NCI-H1417 (cell line): Measurements from ENCODE around the gene PDGFB.
A peak's percentile ranks its signal among the peaks of the same experiment; 100 is the strongest.

Experiments used
- DNase-seq, 3 experiments: peaks; one replicate each; lab custom pipeline; 2025; lab: John Stamatoyannopoulos, UW

The PDGFB gene

DNA sequence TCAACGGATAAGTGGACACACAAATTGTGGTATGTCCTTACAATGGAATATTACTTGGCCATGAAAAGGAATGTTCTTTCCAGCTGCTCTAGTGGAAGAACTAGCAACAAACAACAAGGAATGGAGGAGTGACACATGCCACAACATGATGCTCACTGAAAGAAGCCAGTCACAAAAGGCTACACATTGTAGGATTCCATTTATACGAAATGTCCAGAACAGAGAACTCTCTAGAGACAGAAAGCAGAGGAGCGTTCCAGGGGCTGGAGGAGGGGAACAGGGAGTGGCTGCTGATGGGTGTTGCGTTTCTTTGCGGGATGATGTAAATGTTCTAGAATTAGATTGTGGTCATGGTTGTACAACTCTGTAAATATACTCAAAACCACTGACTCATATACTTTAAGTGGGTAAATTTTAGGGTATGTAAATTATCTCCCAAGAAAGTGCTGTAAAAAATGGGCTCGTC lies 32.4 kb upstream of the PDGFB start:
- no peak for DNase-seq

DNA sequence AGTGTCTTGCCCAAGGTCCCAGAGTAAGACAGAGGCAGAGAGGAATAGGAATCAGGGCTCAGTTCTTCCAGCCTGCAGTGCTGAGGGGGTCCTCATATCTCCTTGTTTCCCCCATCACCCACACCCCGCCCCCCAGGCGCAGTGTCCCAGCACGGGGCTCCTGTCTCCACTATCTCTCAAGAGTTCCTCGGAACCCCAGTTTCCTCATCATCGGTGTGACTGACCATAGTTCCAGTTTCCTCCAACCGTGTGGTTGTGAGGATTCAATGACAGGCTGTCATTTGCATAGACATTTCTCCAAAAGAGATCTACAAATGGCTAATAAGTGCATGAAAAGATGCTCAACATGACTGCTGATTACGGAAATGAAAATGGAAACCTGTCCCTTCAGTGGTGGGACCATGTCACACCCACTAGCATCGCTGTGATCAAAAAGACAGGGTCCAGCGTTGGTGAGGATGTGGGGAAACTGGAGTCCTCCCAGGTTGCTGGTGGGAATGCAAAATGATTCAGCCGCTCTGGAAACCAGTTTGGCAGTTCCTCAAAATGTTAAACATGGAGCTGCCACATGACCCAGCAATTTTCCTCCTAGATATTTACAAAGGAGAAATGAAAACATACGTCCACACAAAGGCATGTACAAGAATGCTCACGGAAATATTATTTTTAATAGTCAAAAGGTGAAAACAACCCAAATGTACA lies 31.8 kb upstream of the PDGFB start:
- no peak for DNase-seq

DNA sequence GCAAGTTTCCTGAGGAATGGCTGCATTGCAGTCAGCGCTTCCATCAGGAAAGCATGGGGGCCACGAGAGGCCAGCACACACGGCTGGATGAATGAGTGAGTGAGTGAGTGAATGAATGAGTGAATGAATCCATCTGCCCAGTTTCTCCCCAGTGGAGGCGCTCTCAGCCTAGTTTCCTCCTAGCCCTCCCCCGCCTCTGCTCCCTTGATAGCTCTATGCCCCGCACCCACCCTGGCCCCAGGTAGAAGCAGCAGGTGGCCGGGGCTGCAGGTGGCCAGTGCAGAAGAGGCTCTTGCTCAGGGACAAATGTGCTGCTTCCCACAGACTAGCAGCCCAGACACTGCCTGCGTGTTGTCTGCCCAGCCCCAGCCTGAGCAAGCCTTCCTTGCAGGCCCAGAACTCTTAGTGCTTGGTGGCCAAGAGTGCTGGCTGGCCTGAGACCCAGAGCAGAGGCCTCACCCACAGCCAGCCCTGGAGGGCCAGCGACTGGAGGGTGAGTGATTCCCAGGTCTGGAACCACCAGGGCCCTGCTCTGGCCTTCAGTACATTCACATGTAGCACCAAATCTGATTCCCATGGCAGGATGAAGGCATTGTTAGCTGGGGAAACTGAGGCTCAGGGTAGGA lies 31.1 kb upstream of the PDGFB start:
- peak in 1 of 3 experiments; percentile 2 for DNase-seq

DNA sequence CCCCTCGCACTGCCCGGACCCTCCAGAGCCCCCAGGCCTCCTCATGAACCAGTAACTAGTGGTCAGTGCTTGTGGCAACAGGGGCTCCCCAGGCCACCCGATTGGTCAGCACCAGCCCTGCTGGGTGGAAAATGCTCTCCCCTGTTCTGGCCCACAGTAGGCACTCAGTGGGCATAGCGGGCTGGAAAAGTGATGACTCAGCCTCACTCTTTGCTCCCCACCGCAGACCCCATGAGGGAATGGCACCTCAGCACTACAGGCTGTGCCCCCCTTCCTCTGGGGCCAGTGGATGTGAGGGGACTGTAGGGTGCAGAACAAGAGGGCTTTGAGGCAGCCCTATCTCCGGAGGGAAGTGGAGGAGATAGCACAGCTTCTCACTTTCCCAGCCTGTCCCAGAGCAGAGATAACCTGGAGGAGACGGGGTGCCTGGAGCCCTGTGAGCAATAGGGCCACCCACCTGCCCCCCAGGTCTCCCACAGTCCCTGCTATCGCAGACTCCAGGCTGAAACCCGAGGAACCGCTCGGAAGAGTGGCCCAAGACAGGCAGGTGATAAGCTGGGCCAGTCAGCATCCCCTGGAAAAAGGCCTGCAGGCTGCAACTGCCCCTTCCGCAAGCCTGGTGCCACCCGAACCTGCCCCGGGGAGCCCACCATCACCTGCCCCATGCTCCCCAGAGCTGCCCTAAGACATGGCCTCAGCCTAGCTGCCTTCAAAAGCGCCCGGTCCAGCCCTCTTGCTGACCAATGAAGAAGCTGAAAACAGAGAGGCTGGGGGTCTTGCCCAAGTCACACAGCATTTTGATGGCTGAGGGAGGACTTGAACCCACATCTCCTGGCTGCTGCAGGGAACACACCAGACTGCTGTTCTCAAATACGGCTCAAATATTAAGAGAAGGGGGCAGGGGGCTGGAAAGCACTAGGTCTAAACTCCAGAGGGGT lies 29.4 kb upstream of the PDGFB start:
- no peak for DNase-seq

DNA sequence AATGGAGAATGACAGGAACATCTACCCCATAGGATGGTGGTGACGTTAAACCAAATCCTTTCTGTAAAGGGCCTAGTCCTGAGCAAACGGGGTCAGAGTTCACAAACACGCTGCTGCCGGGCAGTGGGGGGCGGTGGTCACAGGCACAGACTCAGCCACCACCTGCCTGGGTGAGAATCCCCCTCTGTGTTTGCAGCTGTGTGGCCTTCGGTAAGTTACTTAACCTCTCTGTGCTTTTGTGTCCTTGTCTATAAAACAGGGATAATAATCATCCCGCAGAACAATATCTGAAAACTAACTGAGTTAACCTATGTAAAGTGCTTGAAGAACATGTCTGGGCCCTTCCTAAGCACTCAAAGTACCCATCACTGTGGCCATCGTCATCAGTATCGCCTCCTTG lies 26.0 kb upstream of the PDGFB start:
- no peak for DNase-seq

DNA sequence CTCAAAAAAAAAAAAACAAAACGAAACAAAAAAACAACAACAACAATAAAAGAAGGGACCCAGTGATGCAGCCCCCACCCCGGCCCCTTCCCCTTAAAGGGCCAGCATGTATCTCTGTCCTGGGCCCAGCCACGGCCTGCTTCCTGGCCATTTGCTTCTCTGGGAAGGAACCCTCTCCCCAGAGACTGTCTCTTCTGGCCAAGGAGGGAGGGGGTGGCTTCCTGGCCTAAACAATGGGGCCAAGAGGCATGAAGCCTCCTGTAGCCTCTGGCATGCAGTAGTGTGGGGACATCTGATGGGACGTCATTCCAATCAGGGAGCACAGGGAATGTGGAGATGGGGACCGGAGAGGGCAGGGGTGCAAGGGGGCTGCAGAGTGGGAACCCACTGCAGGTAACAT lies 25.5 kb upstream of the PDGFB start:
- DNase-seq, result no peak

DNA sequence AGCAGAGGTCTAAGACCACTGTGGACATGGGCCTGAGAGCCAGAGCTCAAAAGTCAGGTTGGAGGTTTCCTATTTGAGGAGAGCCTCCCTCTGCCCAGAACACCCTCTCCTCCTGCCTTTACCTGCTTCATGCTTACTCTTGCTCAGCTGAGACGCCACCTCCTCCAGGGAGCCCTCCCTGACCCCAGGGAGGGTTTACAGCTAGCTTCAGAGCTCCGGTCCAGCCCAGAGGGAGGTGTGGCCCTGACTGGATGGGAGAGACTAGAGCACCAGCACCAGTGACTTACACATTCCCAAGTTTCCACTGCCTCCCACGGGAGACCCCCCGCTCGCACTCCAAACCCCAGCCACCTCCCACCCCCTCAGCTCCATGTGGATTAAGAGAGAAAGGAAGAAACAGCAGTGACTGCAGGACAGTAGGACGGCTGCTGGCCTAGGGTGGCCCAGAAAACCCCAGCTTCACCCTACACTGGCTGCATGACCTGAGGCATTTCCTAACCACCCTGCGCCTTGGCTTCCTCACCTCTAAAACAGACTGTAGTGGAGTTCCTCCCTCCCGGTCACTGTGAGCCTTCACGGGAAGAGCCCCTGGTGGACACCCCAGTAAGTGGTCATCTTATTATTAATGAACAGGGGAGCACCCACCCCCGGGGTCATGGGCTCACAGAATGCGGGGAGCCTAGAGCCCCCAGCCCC lies 24.5 kb upstream of the PDGFB start:
- no peak for DNase-seq

DNA sequence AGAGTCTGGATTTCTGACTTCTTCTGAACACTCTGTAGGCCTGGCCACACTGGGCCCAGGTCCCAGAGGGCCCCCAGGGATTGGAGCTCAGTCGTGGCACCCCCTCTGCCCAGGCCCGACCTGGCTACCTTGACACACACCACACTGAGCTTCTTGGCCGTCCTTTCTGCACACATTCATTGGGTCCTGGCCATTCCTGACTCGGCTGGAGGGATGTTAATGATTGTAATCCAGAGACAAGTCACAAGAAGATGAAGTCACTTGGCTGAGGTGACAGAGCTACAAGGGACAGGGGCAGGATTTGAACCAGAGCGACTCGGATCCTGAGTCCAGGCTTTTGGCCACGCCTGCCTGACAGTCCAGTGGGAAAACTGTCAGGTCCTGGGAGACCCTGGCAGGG lies 23.9 kb upstream of the PDGFB start:
- DNase-seq, result no peak

DNA sequence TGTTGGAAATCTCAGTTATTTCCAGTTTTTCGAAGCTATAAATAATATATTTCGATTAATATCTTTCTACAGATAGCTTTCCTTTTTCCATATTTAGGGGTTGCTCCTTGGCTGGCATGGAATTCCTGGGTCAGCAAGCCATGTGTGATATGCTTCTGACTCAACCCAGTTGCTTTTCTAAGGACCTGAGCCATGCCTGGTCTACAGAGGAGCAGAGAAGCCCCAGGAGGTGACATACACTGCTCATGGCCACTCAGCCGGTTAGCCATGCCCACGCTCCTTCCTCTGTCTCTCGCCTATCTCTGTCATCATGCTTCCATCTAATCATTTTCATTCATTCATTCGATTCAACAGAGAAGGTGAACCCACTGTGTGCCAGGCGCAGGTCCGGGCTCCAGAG lies 23.2 kb upstream of the PDGFB start:
- DNase-seq, result no peak

DNA sequence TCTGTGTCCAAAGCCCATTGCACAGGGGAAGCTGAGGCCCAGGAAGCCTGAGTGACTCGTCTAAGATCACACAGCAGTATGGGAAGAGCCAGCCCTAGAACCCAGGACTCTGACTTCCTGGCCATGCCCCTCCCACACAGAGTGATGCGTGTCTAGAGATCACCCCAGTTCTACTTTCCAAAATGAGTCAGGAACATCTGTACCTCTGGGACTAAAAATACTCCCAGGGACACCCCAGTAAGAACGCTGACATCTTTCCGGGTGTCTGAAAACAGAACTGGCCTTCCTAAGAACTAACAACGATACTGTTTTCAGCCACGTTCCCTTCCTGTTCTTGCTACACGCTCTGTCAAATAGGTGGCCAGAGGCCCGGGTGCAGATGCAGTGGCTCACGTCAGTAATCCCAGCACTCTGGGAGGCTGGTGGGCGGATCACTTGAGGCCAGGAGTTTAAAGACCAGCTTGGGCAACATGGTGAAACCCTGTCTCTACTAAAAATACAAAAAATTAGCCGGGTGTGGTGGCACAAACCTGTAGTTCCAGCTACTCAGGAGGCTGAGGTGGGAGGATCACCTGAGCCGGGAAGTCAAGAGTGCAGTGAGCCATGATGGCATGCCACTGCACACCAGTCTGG lies 21.7 kb upstream of the PDGFB start:
- DNase-seq, result no peak

DNA sequence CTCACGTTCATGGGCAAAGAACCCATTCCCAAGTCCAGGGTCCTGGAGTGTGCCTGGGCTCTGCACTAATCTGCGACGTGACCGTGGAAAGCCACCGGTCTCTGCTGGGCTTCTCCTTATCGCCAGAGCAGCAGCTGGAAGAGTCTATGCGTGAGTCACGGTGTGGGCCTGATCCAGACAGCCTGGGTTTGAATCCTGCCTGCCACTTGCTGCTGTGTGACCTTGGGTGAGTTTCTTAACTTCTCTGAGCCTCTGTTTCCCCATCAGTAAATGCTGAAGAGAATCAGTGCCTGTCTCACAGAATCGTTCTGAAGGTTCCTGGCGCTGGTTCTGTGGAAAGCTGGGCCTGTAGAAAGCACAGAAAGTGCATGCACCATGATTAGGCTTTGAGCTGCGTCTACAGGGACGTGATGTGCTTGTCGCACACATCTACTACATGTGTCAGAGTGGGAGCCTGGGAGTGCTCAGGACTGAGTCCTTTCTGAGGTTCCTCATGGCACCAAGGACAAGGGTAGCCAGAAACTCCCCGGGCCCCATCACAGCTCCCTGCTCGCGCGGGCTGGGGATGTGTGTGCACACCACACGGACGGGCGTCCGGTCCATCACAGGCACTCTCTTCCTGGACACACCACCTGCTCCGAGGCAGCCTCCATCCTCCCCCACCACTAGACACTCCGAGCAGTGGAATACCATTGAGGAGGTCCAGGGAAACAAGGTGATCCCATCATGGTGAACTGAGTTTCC lies 20.5 kb upstream of the PDGFB start:
- no peak for DNase-seq

DNA sequence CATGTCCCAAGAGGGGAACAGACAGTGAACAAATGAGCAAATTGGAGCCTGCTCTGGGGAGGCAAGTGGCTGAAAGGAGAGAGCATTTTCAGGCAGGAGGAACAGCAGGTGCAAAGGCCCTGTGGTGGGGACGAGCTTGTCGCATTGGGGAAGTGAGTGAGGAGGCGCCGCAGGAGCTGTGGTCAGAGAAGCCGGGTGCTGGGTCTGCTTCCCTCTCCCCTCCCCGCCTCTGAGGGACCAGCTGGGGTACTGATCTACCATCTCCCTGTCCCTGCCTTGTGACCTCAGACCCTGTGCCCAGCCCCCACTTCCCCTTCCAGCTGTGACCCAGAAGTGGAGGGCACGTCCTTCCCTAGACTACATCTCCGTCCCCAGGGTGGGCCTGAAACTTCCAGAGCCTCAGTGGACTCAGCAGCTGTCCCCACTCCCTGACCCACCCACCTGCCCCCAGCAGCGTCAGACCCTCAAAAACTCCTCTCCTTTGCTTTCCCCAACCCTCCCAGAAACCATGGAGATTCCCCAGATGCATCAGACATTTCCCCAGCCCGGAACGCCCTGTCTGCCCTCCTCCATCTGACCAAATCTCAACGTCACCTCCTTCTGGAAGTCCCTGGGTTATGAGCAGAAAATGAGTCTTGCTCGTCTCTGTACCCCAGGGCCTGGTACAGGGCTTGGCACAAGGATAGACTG lies 19.7 kb upstream of the PDGFB start:
- no peak for DNase-seq

DNA sequence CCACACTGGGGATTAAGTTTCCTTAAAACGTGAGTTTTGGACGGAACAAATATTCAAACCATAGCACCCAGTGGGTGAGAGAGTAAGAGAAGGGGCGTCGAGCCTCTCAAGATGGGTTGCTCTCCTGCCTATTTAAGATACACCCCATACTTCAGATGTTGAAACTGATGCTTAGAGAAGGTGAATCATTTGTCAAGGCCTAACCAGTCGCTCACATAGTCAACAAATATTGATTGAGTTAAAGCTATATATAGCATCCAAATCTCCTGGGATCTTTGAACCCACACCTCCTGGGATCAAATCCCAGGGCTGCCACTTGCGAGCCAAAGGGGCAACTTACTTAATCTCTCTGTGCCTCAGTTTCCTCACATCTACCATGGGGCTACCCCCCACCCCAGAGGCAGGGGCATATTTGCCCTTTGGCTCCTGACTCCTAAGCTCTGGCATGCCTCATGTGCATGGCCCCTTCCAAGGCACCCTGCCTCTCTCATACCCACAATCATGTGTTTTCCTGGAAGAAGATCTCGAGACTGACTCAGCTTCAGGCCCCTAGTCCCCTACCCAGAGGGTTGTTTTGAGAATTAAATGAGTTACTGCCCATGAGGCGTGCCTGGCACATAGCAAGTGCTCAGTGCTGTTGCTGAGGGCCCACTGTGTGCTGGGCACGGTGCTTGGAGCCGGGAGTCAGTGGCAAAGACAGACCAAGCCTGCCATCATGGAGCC lies 19.0 kb upstream of the PDGFB start:
- DNase-seq, result no peak

DNA sequence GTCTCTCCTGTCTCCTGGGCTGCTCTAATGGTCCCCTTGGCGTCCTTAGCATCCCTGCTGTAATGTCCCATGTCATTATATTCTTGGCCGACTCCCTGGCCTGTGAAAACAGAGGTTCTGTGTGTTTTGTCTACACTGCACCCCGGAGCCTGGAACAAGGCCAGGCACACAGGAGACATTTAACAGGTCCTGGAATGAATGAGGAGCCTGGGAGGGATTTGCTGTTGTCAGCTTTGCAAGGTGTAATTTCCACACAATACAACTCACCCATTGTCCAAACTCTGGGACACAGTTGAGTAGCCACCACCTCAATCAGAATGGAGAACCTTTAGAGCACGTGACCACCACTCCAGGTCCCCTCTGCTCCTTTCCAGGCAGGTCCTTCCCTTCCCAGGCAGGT lies 14.9 kb upstream of the PDGFB start:
- DNase-seq, result no peak

DNA sequence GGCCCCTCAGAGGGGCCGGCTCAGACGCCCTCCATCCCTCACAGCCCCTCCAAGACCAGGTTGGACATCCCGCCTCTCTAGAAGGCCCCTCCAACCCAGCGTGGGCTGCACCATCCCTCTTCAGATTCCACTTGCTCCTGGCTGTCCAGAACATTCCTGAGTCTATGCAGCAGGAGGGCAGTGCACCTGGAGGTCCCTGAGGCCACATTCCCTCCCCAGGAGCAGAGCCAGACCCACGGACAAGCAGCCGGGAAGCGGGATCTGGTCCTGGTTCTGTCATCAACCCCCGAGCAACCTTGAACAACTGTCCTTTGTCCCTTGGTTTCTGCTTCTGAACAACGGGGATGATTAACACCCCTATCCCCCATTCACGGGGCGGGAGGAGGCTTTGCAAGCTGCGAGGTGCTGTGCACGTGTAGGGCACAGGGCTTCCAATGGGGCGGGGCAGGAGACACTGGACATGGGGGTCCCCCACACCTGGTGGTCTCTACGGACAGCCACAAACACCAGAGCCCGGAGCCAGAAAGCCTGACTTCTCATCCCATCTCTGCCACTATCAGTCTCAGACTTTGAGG lies 13.2 kb upstream of the PDGFB start:
- DNase-seq, result no peak

DNA sequence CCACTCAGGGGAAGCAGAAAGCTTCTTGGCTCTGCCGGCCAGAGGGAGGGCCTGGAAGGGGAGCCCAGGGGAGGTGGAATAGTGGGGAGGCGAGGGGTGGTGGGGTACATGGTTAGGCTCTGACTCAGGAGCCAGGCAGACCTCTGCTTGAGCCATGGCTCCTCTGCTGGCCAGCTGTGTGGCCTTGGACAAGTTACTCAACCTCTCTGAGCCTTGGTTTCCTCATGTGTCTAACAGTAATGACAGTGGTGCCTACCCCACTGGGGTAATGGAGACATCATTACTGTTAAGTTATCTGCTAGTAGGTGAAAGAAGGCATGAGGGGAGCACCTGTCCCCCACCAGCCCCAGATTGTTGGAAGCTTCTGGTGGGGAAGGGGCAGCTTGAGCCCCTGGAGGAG lies 12.2 kb upstream of the PDGFB start:
- DNase-seq, result no peak

DNA sequence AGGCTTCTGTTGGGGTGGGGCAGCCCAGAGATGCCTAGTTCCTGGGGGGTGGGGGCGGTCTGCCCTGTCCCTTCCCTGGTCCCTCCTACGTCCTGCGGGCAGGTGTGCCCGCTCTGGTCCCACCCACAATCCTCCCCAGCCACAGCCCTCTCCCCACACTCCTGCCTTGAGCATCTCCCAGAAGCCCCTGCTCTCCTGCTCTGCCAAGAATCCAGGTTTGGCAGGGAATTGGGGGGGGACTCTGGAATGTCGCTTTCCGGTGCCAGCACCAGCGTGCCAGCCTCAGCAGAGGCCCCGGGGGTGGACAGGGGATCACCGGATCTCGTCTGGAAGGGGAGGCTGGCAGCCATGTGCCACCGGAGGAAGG lies 11.4 kb upstream of the PDGFB start:
- no peak for DNase-seq

DNA sequence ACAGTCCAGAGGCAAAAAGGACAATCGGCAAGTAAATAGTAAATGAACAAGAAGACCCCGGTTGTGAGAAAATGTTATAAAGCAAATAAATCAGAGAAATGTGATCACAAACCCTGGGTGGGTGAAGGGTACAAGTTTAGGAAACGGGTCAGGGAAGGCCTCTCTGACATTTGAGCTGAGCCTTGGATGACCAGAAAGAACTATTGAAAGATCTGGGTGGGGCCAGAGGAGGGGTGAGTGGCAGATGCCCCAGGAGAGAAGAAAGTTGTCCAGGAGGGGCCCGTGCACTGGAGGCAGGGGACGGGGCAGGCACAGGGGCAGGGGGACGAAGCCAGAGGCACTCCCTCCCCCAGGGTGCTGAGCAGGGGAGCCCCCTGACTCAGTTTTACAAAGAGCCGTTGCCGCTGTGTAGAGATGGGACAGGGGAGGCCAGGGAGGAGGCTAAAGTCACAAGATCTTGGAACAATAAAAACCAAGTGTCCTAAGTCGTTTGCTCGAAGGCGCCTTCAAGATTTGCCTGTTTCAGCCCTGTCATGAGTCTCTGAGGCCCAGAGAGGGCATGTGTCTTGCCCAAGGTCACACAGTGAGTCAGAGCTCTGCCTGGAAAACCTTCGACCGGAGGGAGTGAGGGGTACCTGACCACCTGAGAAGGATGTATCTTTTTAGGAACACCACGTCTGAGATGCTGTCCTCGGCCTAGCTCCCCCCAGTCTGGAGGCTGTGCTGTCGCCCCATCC lies 10.8 kb upstream of the PDGFB start:
- DNase-seq, result no peak

DNA sequence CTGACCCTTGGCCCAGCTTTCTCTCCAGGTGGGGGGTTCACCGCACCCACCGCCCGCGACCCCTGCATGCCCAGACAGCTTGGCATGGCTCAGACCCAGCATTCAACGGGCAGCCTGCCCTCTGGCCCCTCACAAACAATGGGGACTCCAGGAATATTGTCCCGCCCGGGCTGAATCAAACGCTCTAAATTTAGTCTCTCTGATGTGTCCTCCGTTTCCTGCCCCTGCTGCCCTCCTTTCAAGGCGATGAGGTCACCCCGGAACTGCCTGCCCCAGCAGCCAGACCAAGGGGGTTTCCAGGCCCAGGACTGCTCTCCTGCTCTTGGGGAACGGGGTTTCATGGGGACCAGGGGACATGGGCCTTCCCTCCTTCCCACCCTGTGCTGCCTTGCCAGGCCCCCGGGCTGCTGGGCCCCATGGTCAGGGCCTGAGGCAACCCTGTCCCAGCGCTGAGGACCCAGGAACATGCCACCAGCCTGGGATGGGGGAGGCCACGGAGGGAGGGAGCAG lies 10.1 kb upstream of the PDGFB start:
- DNase-seq, result no peak
